Measurements from ENCODE around the gene C1QL4.
"Not testable (repeated sequence)": the region's sequence is repeated elsewhere in the genome, so short reads cannot be mapped to it uniquely, and the experiment has no call there.

C1QL4 gene

GRCh38 chr12:49314811-49315210 lies 22.2 kb downstream of the C1QL4 start:
- no peak overlapping the region for H3K4me3 ChIP-seq (ENCODE audit: low read depth, low read length)
- TF ChIP-seq CTCF (IDR thresholded peaks at IDR 0.05; ENCODE audit: control insufficient read depth, extremely low read depth, insufficient read depth) = no peak
- DNase-seq (ENCODE audit: low read depth) = no peak

- DNase-seq (ENCODE audit: low read depth); H3K4me3 ChIP-seq (ENCODE audit: low read depth, low read length): not testable (repeated sequence)
Observed at GRCh38 chr12:49310451-49311000, 26.5 kb downstream of the C1QL4 start.

GRCh38 chr12:49309386-49309785 lies 27.6 kb downstream of the C1QL4 start:
- no peak for TF ChIP-seq CTCF (IDR thresholded peaks at IDR 0.05; ENCODE audit: control insufficient read depth, extremely low read depth, insufficient read depth)
- H3K4me3 ChIP-seq (ENCODE audit: low read depth, low read length) = no peak overlapping the region
- DNase-seq (ENCODE audit: low read depth) = no peak

GRCh38 chr12:49305762-49306510 lies 31.1 kb downstream of the C1QL4 start:
- TF ChIP-seq CTCF (IDR thresholded peaks at IDR 0.05; ENCODE audit: control insufficient read depth, extremely low read depth, insufficient read depth) = no peak
- DNase-seq (ENCODE audit: low read depth) = no peak
- no peak overlapping the region for H3K4me3 ChIP-seq (ENCODE audit: low read depth, low read length)

GRCh38 chr12:49304161-49304560 lies 32.8 kb downstream of the C1QL4 start:
- no peak for DNase-seq (ENCODE audit: low read depth)

GRCh38 chr12:49301760-49302159 lies 35.2 kb downstream of the C1QL4 start:
- no peak for TF ChIP-seq CTCF (IDR thresholded peaks at IDR 0.05; ENCODE audit: control insufficient read depth, extremely low read depth, insufficient read depth)
- H3K4me3 ChIP-seq (ENCODE audit: low read depth, low read length) = no peak overlapping the region
- DNase-seq (ENCODE audit: low read depth) = no peak

More at GRCh38 chr12:49304161-49304560, 32.8 kb downstream of the C1QL4 start:
- no peak for TF ChIP-seq CTCF (IDR thresholded peaks at IDR 0.05; ENCODE audit: control insufficient read depth, extremely low read depth, insufficient read depth)
- H3K4me3 ChIP-seq (ENCODE audit: low read depth, low read length) = no peak overlapping the region

- TF ChIP-seq CTCF (IDR thresholded peaks at IDR 0.05; ENCODE audit: control insufficient read depth, extremely low read depth, insufficient read depth) = peak; percentile 28
- no peak for DNase-seq (ENCODE audit: low read depth)
- no peak overlapping the region for H3K4me3 ChIP-seq (ENCODE audit: low read depth, low read length)
Observed at GRCh38 chr12:49298160-49298559, 38.8 kb downstream of the C1QL4 start.
